HG02678 (cell line): ENCODE results near the gene ZNF792.
A peak's percentile ranks its signal among the peaks of the same experiment; 100 is the strongest.
"Not testable (repeated sequence)": the region's sequence is repeated elsewhere in the genome, so short reads cannot be mapped to it uniquely, and the experiment has no call there.

Experiments used
- ATAC-seq: cut with Tn5 transposase; IDR thresholded peaks from one replicate; pipeline ENCODE4 v1.9.1; 2021; ENCODE audit warnings: mild to moderate bottlenecking, moderate library complexity; ENCODE audit not compliant: unreplicated experiment

The ZNF792 gene

GRCh38 chr19:34972163-34972705, 8.2 kb upstream of the ZNF792 start:
- ATAC-seq, result no peak

- not testable (repeated sequence) for ATAC-seq
These were observed 6.3 kb upstream of the ZNF792 start for GRCh38 chr19:34970185-34970780.

- no peak for ATAC-seq
These were observed 5.7 kb upstream of the ZNF792 start for GRCh38 chr19:34969721-34970120.

- no peak for ATAC-seq
These were observed 3.5 kb upstream of the ZNF792 start for GRCh38 chr19:34967551-34967950.

GRCh38 chr19:34965505-34965904, 1.5 kb upstream of the ZNF792 start:
- ATAC-seq, result not testable (repeated sequence)

GRCh38 chr19:34964598-34964997, 569 bp upstream of the ZNF792 start:
- ATAC-seq, result no peak

GRCh38 chr19:34962687-34963572, 1.1 kb downstream of the ZNF792 start:
- peak; percentile 9 for ATAC-seq

- ATAC-seq, result no peak
These were observed 2.0 kb downstream of the ZNF792 start for GRCh38 chr19:34961775-34962686.

- no peak for ATAC-seq
These were observed 2.9 kb downstream of the ZNF792 start for GRCh38 chr19:34960940-34961679.

GRCh38 chr19:34960103-34960805, 3.8 kb downstream of the ZNF792 start:
- no peak for ATAC-seq

GRCh38 chr19:34959021-34959420, 5.0 kb downstream of the ZNF792 start:
- no peak for ATAC-seq

- ATAC-seq, result no peak
These were observed 5.9 kb downstream of the ZNF792 start for GRCh38 chr19:34957830-34958751.

- no peak for ATAC-seq
These were observed 10.9 kb downstream of the ZNF792 start for GRCh38 chr19:34953092-34953491.

- no peak for ATAC-seq
These were observed 20.0 kb downstream of the ZNF792 start for GRCh38 chr19:34943861-34944573.

GRCh38 chr19:34938886-34939285, 25.1 kb downstream of the ZNF792 start:
- ATAC-seq, result no peak

GRCh38 chr19:34936184-34936583, 27.8 kb downstream of the ZNF792 start:
- no peak for ATAC-seq

- ATAC-seq, result no peak
These were observed 31.5 kb downstream of the ZNF792 start for GRCh38 chr19:34932494-34932893.
